Superior temporal gyrus (tissue), 1 donor: ENCODE data around the gene NBEA.

Source experiments
- DNase-seq: peaks from one replicate; pipeline ENCODE4 v3.0.0-alpha.2; 2016; ENCODE audit errors: extremely low spot score

The NBEA gene

DNA sequence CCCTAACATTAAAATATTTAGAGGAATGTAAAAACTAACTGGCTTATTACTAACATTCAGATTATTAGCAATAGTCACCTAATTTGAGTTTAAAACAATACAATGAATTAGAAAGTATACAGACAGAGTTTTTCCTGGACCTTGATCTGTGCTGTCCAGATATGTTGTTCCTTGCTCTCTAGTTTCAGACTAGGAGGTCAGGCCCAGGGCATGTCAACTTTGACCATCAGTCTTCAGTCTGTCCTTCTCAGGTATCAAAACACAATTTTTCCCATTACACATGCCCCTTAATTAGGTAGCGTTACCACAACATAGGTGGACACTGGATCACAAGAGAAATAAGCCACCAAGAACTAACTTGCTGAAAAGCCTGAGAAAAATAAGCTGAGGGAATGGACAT, 337.4 kb downstream of the NBEA start:
- no peak for DNase-seq

DNA sequence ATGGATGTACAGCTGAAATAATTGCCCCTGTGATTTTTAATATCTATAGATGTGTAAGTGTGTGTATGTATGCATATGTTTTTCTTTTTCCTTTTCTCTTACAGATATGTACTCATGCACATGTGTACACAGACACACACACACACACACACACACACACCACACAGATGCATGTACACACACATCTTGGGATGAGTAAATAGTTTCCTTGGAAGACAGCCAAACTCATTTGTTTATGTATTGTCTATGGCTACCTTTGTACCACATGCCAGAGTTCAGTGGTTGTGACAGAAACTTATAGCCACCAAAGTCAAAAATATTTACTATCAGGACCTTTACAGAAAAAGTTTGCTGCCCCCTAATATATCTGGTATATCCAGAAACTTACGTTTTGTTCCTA, 341.8 kb downstream of the NBEA start:
- DNase-seq: no peak

DNA sequence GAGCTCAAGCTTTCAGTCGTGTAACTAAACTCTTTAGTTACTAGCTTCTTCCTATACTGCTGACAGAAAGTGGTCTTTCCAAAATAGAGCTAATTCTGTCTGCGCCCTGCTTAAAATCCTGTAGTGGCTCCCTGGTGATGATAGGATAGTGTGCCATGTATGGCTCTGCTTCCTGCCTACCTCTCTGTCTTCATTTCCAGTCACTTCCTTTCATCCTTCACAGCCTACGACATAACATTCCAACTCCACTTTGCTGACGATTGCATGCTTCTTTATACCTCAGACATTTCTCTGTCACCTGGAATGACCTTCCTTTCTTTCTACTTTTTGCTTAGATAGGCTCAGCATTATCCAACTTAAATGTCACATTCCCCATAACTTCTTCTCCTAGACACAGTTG, 343.6 kb downstream of the NBEA start:
- no peak for DNase-seq

DNA sequence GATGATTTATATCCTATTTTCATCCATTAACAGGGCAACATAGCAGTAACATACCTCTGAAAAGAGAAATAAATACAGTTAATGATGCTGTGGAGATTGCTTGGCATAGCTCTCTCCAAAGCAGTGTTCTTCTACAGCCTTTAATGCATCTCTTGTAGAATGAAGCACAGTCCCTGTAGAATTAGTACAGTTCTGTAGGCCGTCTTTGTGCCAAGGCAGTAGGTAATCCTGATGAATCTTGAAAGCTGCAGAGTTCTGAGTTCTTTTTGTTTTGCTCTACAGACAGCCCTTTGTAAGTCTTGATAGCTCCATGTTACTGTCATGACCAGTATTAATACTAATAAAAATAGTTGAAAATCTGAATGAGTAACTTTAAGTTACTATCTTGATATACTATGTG, 350.3 kb downstream of the NBEA start:
- DNase-seq: no peak

DNA sequence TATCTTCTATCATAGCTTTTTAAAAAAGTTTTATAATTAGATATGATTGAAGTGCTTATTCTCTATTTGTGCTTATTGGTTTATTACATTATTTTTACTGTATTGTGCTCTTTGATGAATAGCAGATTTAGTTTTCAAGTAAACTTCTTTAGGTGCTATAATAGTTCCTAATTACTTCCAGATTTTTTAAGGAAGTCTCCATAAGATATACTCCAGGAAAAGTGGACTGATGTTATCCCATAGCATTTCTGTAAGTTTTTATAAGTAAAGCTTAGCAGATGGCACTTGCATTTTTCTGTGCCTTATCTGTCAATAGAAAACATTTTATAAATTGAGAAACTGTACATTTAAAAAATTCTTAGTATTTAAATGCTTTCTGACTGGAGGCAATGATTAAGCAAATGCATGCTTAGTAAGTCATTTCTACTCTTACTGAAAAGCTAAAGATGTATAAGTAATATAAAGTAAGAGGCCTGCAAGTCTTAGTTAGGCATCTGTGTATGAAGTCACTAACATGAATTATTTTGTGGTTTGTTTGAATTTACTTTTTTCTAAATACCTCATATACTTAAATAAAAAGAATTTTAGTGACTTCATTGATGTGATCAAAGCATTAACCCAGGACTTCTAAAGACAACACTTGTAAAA, 351.6 kb downstream of the NBEA start:
- DNase-seq: no peak

DNA sequence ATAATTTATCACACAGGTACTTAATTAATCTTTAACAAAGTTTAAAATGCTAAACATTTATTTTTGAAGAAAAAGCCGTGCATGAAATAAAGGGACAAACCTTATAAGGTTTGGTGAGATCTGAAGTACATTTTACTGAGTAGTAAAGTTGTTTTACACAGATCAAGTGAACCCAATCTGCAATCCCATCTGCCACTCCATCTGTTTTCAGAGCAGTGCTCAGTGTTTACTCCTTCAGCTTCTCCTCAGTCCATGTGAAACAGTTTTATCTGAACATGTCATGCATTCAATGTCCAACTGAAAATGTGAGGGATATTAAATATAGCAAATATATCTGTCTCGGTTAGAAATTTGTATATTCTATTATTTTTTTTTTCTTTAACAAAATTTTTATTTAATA, 367.6 kb downstream of the NBEA start:
- DNase-seq: peak; percentile 59

DNA sequence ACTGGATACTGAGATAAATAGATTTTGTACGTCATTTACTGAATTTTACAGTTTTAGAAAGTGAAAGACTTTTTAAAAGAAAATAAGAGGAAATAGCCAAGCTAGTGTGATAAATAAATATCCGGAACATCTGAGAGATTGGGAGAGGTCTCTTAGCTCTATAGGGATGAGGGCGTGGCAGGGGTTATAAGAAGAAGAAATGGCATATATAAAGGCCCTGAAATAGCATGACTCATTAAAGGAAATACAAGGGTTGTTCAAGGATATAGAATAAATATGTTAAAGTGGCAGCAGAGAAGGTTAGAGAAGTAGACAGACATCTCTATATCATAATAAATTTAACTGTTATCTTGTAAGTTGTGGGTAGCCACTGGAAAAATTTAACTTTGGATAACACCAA, 390.1 kb downstream of the NBEA start:
- DNase-seq: no peak

DNA sequence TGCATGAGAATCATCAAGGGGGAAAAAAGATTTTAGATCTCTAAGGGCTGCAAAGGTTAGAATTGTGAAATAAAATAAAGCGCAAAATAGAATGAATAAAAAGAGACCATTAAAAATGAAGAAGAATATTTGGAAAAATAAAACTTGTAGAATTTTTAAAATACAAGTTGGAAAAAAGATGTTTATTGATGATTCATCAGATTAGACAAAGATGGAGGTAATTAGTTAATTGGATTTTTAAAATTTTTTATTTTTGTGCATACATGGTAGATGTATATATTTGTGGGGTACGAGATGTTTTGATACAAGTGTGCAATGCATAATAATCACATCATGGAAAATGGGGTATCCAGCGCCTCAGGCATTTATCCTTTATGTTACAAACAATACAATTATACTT, 391.1 kb downstream of the NBEA start:
- no peak for DNase-seq

DNA sequence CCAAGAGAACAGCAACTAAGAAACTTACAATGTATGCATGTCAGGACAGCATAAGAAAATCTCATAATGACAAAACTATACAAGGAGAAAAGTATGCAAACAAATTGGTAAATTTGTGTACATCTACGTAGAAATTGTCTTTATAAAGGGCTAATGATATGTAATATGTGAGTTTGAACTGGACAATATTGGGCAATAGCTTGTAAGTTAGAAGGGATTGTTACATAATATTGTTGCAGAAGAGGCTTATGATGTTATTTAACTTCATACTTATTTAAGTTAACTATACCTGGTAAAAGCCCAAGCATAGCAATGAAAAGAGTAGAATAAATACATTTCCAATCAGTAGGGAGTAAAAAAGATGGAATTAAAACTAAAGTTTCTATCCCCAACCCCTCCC, 400.4 kb downstream of the NBEA start:
- no peak for DNase-seq

DNA sequence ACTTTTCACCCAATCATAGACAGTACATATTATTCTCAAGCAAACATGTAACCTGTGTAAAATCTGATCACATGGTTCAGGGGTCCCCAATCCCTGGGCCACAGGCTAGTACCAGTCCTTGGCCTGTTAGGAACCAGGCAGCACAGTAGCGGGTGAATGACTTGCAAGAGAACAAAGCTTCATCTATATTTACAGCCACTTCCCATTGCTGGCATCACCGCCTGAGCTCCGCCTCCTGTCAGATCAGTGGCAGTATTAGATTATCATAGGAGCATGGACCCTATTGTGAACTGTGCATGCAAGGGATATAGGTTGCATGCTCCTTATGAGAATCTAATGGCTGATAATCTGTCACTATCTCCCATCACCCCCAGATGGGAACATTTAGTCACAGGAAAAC, 401.3 kb downstream of the NBEA start:
- DNase-seq: peak; percentile 58

DNA sequence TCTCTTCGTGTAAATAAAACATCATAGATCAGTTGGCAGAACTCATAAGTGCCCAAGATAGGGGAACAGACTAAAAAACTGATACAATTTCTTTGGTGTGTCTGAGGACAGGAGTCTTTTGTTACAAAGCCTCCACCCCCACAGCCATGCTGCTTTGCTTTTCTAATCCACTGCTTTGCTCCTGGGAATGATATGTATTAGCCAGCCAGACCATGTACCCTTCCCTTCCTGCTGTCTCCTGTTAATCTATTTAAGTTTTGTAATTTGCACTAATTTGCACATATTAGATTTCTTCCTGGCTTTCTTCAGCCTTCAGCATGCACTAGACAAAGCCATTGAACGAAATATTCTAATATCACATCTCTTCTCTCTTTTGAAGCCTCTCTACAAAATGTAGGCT, 403.9 kb downstream of the NBEA start:
- DNase-seq: no peak

DNA sequence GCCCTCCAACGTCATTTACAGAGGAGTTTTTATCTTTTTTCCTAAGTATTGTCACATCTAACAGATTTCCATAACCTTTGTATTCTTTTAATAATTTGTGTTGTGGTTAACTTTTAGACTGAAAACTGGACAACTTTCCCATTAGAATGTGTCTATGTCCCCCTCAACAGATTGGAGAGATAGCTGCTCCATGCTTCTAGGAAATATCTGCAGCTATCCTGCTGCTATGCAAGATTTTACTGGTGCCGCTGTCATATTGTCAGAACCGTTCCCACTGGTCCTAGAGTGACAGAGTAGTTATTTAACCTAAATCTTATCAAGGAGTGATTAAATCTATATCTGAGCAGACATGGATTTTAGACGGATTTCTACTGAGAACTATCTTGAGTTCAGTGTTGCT, 404.4 kb downstream of the NBEA start:
- DNase-seq: no peak

DNA sequence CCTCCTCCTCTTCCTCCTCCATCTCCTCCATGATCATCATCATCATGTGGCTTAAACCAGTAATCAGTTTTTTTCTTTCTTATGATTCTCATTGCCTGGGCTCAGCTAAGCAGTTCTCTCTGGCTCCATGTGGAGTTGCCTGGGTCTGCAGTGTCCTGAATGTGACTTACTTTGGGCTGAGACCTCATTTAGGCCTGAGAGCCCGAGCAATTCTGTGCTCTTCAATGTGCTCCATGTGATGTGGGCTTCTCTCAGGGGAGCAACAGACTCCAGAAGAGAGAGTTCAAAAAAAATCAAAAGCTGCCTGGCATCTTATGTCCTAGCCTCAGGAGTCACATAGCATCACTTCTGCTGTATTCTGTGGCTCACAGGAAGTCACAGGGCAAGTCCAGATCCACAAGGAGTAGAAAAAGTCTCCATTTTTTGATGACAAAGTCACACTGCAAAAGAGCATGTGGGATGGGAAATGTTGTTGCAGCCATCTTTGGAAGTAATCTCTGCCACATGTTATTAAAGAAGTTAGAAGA, 405.7 kb downstream of the NBEA start:
- no peak for DNase-seq

DNA sequence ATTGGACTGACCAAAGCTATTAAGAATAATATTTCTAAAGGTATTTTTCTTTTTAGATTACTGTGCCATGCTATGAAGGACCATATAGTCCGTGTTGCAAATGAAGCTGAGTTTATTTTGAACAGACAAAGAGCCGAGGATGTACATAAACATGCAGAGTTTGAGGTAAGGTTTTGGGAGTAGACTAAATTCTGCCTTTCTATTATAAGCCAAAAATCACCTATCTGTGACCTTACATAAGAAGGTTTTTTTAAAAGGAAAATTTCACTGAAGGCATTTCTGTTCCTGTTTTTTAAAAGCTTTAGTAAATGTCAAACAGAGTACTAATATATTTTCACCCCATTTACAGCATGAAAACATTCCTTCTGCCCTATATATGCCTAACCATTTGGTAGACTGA, 407.0 kb downstream of the NBEA start:
- no peak for DNase-seq

DNA sequence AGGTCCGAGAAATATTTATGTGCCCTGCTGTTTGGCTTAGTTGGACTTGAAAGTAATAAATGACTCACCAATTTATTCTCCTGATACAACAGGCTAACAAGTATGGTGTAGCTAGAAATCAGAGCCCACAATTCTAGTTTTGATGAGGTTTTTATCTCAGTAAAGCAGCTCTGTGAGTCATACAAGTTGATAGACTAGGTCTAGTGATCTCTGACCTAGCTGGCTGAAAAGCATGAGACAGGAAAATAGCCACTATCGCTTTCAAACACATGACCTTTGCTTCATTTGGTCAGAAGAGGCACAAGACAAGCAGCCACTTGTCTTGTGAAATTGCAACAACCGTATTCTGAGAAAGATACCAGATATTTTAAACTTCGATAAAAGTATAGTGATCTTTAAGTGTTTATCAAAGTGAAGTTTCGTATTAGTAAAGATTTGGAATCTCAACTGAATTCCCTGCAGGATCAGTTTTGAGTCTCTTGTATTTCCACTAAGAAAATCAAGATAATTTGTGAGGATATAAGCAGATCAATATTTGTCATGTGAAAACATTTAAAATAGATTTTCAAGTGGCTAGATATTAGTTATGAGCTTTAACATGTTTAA, 407.7 kb downstream of the NBEA start:
- no peak for DNase-seq

DNA sequence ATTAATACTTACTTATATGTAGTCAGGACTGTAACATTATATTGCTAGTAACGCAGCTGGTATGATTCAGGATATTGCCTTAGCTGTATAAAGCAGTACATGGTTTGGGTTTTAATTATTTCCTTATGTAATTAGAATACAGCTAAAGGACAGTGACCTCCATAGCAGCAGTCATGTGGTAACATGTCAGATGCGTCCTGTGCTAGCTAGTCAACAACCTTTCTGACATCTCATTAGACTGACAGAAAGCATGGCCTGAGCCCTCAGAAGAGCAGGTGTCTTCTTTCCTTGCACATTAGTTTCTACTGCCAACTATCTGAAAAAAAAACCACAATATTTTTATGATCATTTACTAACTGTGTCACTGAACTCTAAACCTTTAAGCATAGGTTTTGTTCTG, 412.2 kb downstream of the NBEA start:
- no peak for DNase-seq

DNA sequence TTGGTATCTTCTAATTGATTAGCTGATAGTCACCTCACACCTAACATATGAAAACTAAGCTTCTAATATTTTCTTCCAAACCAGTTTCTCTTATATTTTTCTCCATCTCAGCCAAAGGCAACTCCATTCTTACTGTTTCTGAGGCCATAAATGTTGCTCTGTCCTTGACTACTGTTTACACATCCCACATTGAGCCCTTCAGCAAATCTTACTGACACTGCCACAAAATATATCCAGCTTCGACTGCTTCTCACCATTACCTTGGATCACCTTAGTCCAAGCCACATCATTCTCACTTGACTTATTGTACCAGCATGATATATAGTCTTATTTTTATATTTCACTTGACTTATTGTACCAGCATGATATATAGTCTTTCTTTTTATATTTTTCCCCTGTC, 412.8 kb downstream of the NBEA start:
- DNase-seq: no peak

DNA sequence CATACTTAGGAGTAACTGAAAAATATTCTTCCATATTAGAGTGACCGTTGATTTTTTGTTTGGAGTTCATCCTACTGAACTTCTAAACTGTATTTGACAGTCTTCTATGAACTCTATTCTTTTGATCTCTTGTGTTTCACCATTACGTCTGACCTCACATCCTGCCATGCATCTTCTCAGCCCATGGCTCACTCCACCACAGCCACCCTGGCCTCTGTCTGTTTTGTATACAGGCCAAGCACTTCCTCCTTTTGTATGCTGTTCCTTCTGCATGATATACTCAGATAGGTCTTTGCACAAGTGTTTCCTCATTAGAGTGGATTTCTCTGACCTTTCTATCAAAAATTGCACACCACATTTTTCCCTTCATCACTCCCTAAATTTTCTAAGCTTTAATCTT, 414.5 kb downstream of the NBEA start:
- no peak for DNase-seq

DNA sequence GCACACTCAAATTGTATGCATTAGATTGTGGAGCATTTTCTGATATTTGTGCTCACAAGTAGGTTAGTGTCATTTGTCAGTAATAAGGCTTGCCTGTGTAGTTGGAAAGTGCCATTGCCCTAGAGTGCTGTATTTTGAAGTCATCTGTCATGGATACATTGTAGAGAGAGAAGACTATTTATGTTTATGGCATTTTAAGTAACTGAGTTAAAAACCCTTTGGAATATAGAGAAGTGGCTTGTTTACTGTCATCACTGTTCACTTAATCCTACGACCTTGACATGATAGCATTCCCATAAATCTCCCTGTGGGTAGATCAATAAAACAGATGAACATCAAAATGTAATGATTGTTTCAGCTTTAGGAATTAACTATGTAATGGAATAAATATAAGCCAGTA, 423.8 kb downstream of the NBEA start:
- DNase-seq: no peak

DNA sequence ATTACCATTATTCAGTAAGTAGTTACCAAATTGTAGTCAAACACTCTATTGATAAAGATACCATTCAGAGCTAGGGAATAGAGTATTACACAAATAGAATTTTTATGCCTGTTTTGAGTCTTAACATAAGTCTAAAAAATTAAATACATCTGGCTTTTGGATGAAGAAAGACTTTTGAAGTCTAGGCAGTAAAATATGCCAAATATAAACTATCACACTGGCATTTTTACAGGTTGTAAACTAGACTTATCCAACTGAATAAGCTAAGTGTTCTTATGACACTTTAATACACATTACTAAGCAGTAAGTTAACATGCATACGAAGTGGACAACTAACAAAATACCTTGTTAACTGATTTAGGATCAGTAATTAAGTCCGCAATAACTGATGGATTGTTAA, 425.5 kb downstream of the NBEA start:
- no peak for DNase-seq

DNA sequence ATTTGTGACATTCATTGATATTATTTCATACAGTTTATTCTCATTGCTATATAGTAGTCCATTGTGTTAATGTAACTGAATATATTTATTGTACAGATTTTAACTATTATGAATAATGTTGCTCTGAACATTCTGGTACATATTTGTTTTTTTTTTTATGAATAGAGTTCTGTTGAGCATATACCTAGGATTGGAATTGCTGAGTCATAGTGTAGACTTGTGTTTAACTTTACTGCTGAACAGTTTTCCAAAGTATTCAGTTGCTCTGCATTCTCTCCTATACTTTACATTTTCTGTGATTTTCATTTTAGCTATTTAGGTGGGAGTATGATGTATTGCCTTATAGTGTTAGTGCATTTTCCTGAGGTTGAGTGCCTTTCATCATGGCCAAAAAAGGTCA, 436.9 kb downstream of the NBEA start:
- no peak for DNase-seq

DNA sequence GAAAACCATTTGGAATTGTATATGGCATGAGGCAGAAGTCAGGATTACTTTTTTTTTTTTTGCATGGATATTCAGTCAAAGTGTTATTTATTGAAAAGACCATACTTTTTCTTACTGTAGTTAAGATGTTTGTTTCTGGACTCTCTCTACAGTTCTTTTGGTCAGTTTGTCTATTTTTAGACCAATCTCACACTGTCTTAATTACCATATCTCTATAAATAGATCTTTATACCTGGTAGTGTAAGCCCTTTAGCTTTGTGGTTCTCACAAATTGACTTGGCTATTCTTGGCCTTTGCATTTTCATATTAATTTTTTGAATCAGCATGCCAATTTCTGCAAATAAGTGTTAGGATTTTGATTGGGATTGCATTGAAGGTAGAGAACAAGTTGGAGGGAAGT, 437.6 kb downstream of the NBEA start:
- DNase-seq: no peak

DNA sequence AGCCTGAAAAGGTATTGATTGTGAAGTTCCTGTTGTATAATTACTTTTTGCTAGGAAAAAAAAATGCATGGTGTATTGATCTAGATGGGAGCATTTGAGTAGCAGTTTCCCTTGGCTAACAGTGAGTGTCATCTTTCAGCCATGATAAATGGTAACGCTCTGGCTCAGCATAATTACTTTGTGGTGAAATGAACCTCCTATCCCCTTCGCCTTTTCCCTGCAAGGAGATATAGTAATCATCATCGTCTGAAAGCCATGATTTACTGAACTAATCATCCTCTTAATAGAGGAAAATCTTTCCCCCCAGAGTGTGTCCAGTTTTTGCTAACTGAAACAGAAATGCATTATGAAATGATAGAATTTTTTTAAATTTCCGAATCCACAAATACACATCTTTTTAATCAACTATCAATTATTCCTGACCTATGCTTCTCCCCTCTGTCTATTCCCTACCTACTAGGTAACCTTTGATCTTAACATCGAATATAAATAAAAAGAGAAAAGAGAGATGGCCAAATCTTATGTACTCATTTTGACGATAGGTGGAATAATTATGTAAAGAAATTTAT, 445.7 kb downstream of the NBEA start:
- no peak for DNase-seq
